Hepatic stellate cell (primary cell): Measurements from ENCODE around the gene CLSTN2.

Experiments used
- DNase-seq: peaks from one replicate; pipeline ENCODE4 v3.0.0; 2011; ENCODE audit warnings: low spot score

The CLSTN2 gene

GRCh38 chr3:140052771-140053702, 118.1 kb downstream of the CLSTN2 start:
- DNase-seq, result no peak

- no peak for DNase-seq
These were observed 118.8 kb downstream of the CLSTN2 start for GRCh38 chr3:140053794-140054193.

- DNase-seq, result no peak
These were observed 120.3 kb downstream of the CLSTN2 start for GRCh38 chr3:140055092-140055791.

- no peak for DNase-seq
These were observed 121.1 kb downstream of the CLSTN2 start for GRCh38 chr3:140056047-140056446.

- DNase-seq, result no peak
These were observed 126.2 kb downstream of the CLSTN2 start for GRCh38 chr3:140061211-140061610.

- no peak for DNase-seq
These were observed 127.5 kb downstream of the CLSTN2 start for GRCh38 chr3:140062461-140062860.

GRCh38 chr3:140067487-140067886, 132.5 kb downstream of the CLSTN2 start:
- DNase-seq, result no peak

- no peak for DNase-seq
These were observed 133.6 kb downstream of the CLSTN2 start for GRCh38 chr3:140068494-140069017.

GRCh38 chr3:140073278-140074045, 138.5 kb downstream of the CLSTN2 start:
- no peak for DNase-seq

GRCh38 chr3:140076552-140076951, 141.6 kb downstream of the CLSTN2 start:
- DNase-seq, result no peak

- DNase-seq, result no peak
These were observed 142.4 kb downstream of the CLSTN2 start for GRCh38 chr3:140077406-140077805.

- DNase-seq, result no peak
These were observed 143.4 kb downstream of the CLSTN2 start for GRCh38 chr3:140078343-140078742.

- DNase-seq, result no peak
These were observed 144.0 kb downstream of the CLSTN2 start for GRCh38 chr3:140078940-140079339.

- no peak for DNase-seq
These were observed 146.9 kb downstream of the CLSTN2 start for GRCh38 chr3:140081887-140082286.

GRCh38 chr3:140085001-140085400, 150.0 kb downstream of the CLSTN2 start:
- DNase-seq, result no peak

GRCh38 chr3:140086642-140087041, 151.7 kb downstream of the CLSTN2 start:
- DNase-seq, result no peak

- no peak for DNase-seq
These were observed 153.1 kb downstream of the CLSTN2 start for GRCh38 chr3:140088058-140088457.

GRCh38 chr3:140088513-140088912, 153.5 kb downstream of the CLSTN2 start:
- DNase-seq, result no peak

- DNase-seq, result no peak
These were observed 154.6 kb downstream of the CLSTN2 start for GRCh38 chr3:140089403-140090072.

- no peak for DNase-seq
These were observed 156.2 kb downstream of the CLSTN2 start for GRCh38 chr3:140091143-140091542.

- DNase-seq, result no peak
These were observed 158.0 kb downstream of the CLSTN2 start for GRCh38 chr3:140092848-140093536.
